Ramos (cell line): ENCODE measurements around the gene ZNF735.
"Not testable (repeated sequence)": the region's sequence is repeated elsewhere in the genome, so short reads cannot be mapped to it uniquely, and the experiment has no call there.

Experiments used
- in situ Hi-C: fragments of 300-500 bp; cut with MboI; formaldehyde crosslinking; loops from one replicate; pipeline ENCODE4 v1.14.3; 2022; ENCODE audit warnings: low sequenced_read_pairs; ENCODE audit not compliant: unreplicated experiment

ZNF735 gene

GRCh38 chr7:64206903-64207302 is at the start of gene ZNF735:
ZNF735 (plus strand) TSS chr7:64207203; CDS start chr7:64207203, 0 bp downstream.
- in situ Hi-C loops = no loop called here

DNA sequence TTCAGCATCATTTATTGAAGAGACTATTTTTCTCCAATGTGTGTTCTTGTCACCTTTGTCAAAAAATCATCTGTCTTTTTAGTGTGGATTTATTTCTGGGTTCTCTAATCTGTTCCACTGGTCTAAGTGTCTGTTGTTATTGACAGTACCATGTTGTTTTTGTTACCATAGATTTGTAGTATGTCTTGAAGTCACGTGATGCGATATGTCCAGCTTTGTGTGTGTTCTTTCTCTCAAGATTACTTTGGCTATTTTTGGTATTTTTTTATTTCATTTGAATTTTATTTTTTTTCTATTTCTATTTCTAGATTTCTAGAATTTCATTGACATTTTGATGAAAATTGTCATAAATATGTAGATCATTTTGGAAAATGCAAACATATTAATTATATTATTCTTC is 36.0 kb upstream of the ZNF735 start:
- in situ Hi-C loops = not testable (repeated sequence)

GRCh38 chr7:64174328-64174727 is 32.7 kb upstream of the ZNF735 start:
- in situ Hi-C loops = no loop called here

- in situ Hi-C loops = loop anchor here (25.0 kb wide), 1 partner anchor 437 kb away; no protein-coding TSS in a partner anchor
Observed at GRCh38 chr7:64174941-64175340, 32.1 kb upstream of the ZNF735 start.

DNA sequence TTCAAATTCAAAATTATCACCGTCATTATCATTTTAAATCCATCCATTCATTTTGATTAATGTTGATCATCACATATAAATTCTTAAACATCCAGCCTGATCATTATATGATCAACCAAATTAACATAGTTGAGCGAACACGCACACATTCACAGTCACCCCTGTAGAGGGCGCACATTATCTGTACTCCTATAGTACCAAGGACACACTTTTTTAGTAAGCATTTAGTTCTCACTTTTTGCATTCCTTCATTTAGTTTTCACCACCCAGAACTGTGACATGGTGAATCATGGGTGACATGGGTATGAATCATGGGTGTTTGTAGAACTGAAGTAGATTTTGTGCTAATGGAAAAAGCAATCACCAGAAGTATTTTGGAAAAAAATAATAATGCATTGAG is 26.0 kb upstream of the ZNF735 start:
- in situ Hi-C loops = loop anchor here (25.0 kb wide), 1 partner anchor 431 kb away; no protein-coding TSS in a partner anchor

DNA sequence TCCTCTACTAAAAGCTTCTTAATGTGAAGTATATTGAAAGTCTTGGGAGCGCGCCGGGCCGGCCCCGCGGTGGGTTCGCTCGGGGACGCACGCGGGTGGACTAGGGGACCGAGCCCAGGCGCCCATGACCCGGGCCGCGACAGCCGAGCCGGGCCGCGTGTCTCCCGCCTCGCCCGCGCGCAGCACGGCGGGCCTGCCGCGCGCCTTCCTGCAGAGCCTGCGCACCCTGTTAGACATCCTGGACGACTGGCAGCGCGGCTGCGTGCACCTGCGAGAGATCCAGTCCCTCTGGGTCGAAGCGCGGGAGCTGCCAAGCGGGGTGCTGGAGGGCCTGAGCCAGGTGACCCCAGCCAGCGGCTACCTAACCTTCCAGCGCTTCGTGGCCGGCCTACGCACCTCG is 25.4 kb upstream of the ZNF735 start:
- in situ Hi-C loops = loop anchor here (25.0 kb wide), 1 partner anchor 431 kb away; no protein-coding TSS in a partner anchor

GRCh38 chr7:64182036-64182790 is 24.8 kb upstream of the ZNF735 start:
- in situ Hi-C loops = loop anchor here (25.0 kb wide), 1 partner anchor 430 kb away; no protein-coding TSS in a partner anchor

- in situ Hi-C loops = loop anchor here (25.0 kb wide), 1 partner anchor 429 kb away; no protein-coding TSS in a partner anchor
Observed at GRCh38 chr7:64183126-64183742, 23.8 kb upstream of the ZNF735 start.

GRCh38 chr7:64183827-64184372 is 23.1 kb upstream of the ZNF735 start:
- in situ Hi-C loops = loop anchor here (25.0 kb wide), 1 partner anchor 428 kb away; no protein-coding TSS in a partner anchor

GRCh38 chr7:64184376-64184775 is 22.6 kb upstream of the ZNF735 start:
- in situ Hi-C loops = loop anchor here (25.0 kb wide), 1 partner anchor 428 kb away; no protein-coding TSS in a partner anchor

DNA sequence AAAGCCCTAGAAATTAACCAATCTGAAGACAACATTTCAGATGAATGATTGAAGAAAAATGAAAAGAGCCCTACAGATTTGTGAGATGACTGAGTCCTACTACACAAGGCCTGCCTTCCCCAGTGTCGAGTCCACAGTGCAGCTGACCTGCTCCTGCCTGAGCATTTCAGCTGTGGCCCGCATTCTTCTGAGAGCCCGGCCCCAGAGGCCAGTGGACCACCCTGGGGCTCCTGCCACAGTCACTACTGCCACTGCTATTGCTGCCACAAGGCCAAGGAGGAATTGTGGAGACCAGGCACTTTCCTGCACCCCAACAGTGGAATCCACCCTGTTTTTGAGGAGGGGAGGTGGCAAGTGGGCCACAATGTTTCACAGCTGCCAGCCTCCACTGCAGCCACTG is 19.6 kb upstream of the ZNF735 start:
- in situ Hi-C loops = loop anchor here (25.0 kb wide), 1 partner anchor 425 kb away; no protein-coding TSS in a partner anchor

GRCh38 chr7:64192148-64192704 is 14.8 kb upstream of the ZNF735 start:
- in situ Hi-C loops = loop anchor here (25.0 kb wide), 1 partner anchor 420 kb away; no protein-coding TSS in a partner anchor

DNA sequence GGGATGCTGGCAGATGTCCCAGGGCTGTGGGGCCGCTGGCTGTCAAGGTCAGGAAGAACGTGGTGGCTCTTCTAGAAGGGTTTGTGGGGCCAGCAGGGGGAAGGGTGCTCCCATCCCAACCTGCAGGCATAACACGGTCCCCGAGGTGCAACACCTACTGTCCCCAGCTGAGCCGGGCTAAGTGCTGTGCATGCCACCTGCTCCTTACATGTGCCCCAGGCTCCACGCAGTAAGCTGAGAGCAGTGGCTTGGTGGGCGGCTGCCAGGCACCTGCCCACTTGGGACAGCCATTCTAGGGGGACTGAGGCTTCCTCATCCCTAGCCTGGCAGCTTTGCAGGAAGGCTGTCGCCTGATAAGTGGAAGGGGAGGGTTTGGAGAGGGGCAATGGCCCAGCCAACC is 14.2 kb upstream of the ZNF735 start:
- in situ Hi-C loops = loop anchor here (25.0 kb wide), 1 partner anchor 420 kb away; no protein-coding TSS in a partner anchor

DNA sequence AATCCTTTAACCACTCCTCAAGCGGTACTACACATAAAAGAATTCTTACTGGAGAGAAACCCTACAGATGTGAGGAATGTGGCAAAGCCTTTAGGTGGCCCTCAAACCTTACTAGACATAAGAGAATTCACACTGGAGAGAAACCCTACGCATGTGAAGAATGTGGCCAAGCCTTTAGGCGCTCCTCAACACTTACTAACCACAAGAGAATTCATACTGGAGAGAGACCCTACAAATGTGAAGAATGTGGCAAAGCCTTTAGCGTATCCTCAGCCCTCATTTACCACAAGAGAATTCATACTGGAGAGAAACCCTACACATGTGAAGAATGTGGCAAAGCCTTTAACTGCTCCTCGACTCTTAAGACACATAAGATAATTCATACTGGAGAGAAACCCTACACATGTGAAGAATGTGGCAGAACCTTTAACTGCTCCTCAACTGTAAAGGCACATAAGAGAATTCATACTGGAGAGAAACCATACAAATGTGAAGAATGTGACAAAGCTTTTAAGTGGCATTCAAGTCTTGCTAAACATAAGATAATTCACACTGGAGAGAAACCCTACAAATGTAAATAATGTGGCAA is 12.8 kb downstream of the ZNF735 start:
- in situ Hi-C loops = not testable (repeated sequence)

DNA sequence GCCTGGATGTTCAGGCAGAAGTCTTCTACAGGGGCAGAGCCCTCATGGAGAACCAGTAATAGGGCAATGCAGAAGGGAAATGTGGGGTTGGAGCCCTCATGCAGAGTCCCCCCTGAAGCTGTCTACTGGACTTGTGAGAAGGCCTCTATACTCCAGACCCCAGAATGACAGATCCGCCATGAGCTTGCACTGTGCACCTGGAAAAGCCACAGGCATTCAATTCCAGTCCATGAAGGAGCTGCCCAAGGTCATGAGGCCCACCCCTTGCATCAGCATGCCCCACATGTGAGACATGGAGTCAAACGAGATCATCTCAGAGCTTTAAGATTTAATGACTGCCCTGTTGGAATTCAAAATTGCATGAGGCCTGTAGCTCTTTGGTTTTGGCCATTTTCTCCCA is 16.4 kb downstream of the ZNF735 start:
- in situ Hi-C loops = no loop called here

- in situ Hi-C loops = not testable (repeated sequence)
Observed at GRCh38 chr7:64228174-64228573, 21.2 kb downstream of the ZNF735 start, which contains the start of gene ZNF679. ZNF679 (plus strand) TSS chr7:64228474; CDS start chr7:64249118, 20,644 bp downstream.

DNA sequence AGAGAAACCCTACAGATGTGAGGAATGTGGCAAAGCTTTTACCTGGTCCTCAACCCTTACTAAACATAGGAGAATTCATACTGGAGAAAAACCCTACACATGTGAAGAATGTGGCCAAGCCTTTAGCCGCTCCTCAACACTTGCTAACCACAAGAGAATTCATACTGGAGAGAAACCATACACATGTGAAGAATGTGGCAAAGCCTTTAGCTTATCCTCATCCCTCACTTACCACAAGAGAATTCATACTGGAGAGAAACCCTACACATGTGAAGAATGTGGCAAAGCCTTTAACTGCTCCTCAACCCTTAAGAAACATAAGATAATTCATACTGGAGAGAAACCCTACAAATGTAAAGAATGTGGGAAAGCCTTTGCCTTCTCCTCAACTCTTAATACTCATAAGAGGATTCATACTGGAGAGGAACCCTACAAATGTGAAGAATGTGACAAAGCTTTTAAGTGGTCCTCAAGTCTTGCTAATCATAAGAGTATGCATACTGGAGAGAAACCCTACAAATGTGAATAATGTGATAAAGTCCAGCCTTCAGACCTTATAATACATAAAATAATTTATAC is 59.4 kb downstream of the ZNF735 start:
- in situ Hi-C loops = no loop called here
